Glomerular endothelial cell (primary cell): ENCODE results near the gene PARD3. TPM values are rescaled to one million over a fixed set of nuclear protein-coding genes. Genes with fewer than 3 reads are reported as not detected.
"Not testable (repeated sequence)": the region's sequence is repeated elsewhere in the genome, so short reads cannot be mapped to it uniquely, and the experiment has no call there.

Experiments
- DNase-seq: peaks from one replicate; pipeline ENCODE4 v3.0.0-alpha.2; 2011; ENCODE audit warnings: low read depth, low spot score; ENCODE audit errors: extremely low read depth
- total RNA-seq: library from RNA; depleted of rRNA; stranded (reverse); fragments of >200 nt; gene quantifications from 2 replicates; pipeline ENCODE4 v1.2.3, GENCODE V29; 2015

PARD3 gene
- total RNA-seq, 1 donor from 2014 or later, result 23.0 TPM

GRCh38 chr10:34800624-34801023 lies 14.5 kb downstream of the PARD3 start:
- DNase-seq, result no peak

- DNase-seq, result no peak
Measured at GRCh38 chr10:34798654-34799053, 16.4 kb downstream of the PARD3 start.

GRCh38 chr10:34797155-34797554 lies 17.9 kb downstream of the PARD3 start:
- no peak for DNase-seq

GRCh38 chr10:34796133-34796532 lies 19.0 kb downstream of the PARD3 start:
- DNase-seq, result no peak

- DNase-seq, result no peak
Measured at GRCh38 chr10:34795334-34795733, 19.8 kb downstream of the PARD3 start.

GRCh38 chr10:34794835-34795234 lies 20.3 kb downstream of the PARD3 start:
- DNase-seq, result no peak

GRCh38 chr10:34793581-34793980 lies 21.5 kb downstream of the PARD3 start:
- not testable (repeated sequence) for DNase-seq

- DNase-seq, result no peak
Measured at GRCh38 chr10:34792881-34793280, 22.2 kb downstream of the PARD3 start.

- DNase-seq, result no peak
Measured at GRCh38 chr10:34791947-34792346, 23.1 kb downstream of the PARD3 start.

- no peak for DNase-seq
Measured at GRCh38 chr10:34791228-34791627, 23.9 kb downstream of the PARD3 start.

- no peak for DNase-seq
Measured at GRCh38 chr10:34789966-34790506, 25.1 kb downstream of the PARD3 start.

- DNase-seq, result no peak
Measured at GRCh38 chr10:34786464-34786863, 28.6 kb downstream of the PARD3 start.

GRCh38 chr10:34781711-34782110 lies 33.4 kb downstream of the PARD3 start:
- DNase-seq, result no peak

GRCh38 chr10:34780818-34781380 lies 34.2 kb downstream of the PARD3 start:
- no peak for DNase-seq

- DNase-seq, result no peak
Measured at GRCh38 chr10:34778237-34778636, 36.9 kb downstream of the PARD3 start.

- no peak for DNase-seq
Measured at GRCh38 chr10:34776090-34776690, 38.9 kb downstream of the PARD3 start.

- no peak for DNase-seq
Measured at GRCh38 chr10:34775044-34775637, 40.0 kb downstream of the PARD3 start.

GRCh38 chr10:34773636-34774630 lies 41.2 kb downstream of the PARD3 start:
- DNase-seq, result no peak

GRCh38 chr10:34771525-34771924 lies 43.6 kb downstream of the PARD3 start:
- DNase-seq, result no peak

- no peak for DNase-seq
Measured at GRCh38 chr10:34771106-34771505, 44.0 kb downstream of the PARD3 start.

GRCh38 chr10:34769899-34770298 lies 45.2 kb downstream of the PARD3 start:
- no peak for DNase-seq
